ENCODE data around the gene GCGR.

GCGR gene

GRCh38 chr17:81831957-81832607, 28.1 kb downstream of the GCGR start:
- peak overlapping the region; percentile 82 for H3K4me3 ChIP-seq (ENCODE audit: low read depth, low read length)
- peak; percentile 84 for DNase-seq (ENCODE audit: low read depth)
- TF ChIP-seq MYC (IDR thresholded peaks at IDR 0.05; ENCODE audit: low read depth, low read length) = peak; percentile 93
- no peak for TF ChIP-seq CTCF (IDR thresholded peaks at IDR 0.05; ENCODE audit: low read depth, low read length)
- TF ChIP-seq MAX (IDR thresholded peaks at IDR 0.05; ENCODE audit: low read depth, low read length) = peak; percentile 93

GRCh38 chr17:81832608-81833159, 28.7 kb downstream of the GCGR start:
- peak; percentile 10 for TF ChIP-seq POLR2A (IDR thresholded peaks at IDR 0.05; ENCODE audit: extremely low read depth, insufficient read length)
- no peak for TF ChIP-seq MAX (IDR thresholded peaks at IDR 0.05; ENCODE audit: low read depth, low read length)
- H3K4me3 ChIP-seq (ENCODE audit: low read depth, low read length) = peak overlapping the region; percentile 82
- peak; percentile 59 for DNase-seq (ENCODE audit: low read depth)

GRCh38 chr17:81833160-81833920, 29.4 kb downstream of the GCGR start, which contains the start of gene MCRIP1:
Gene MCRIP1 (minus strand): TSS chr17:81833291. CDS start chr17:81824506, 8,785 bp downstream.
- peak within 1 kb of the TSS; percentile 82 for H3K4me3 ChIP-seq (ENCODE audit: low read depth, low read length)
- TF ChIP-seq MYC (IDR thresholded peaks at IDR 0.05; ENCODE audit: low read depth, low read length) = peak; percentile 59
- TF ChIP-seq MAX (IDR thresholded peaks at IDR 0.05; ENCODE audit: low read depth, low read length) = peak; percentile 82
- no peak for TF ChIP-seq CTCF (IDR thresholded peaks at IDR 0.05; ENCODE audit: low read depth, low read length)
- TF ChIP-seq POLR2A (IDR thresholded peaks at IDR 0.05; ENCODE audit: extremely low read depth, insufficient read length) = peak; percentile 39
- DNase-seq (ENCODE audit: low read depth) = peak; percentile 95

- TF ChIP-seq MYC (IDR thresholded peaks at IDR 0.05; ENCODE audit: low read depth, low read length) = no peak
- TF ChIP-seq POLR2A (IDR thresholded peaks at IDR 0.05; ENCODE audit: extremely low read depth, insufficient read length) = no peak
- no peak for TF ChIP-seq MAX (IDR thresholded peaks at IDR 0.05; ENCODE audit: low read depth, low read length)
- no peak for TF ChIP-seq CTCF (IDR thresholded peaks at IDR 0.05; ENCODE audit: low read depth, low read length)
- H3K4me3 ChIP-seq (ENCODE audit: low read depth, low read length) = peak overlapping the region; percentile 62
These were observed 30.2 kb downstream of the GCGR start for GRCh38 chr17:81833921-81834830.

GRCh38 chr17:81834831-81835267, 30.9 kb downstream of the GCGR start, which contains the start of gene PPP1R27:
Gene PPP1R27 (minus strand): TSS chr17:81835050. CDS start chr17:81834953, 97 bp downstream.
- no peak for TF ChIP-seq POLR2A (IDR thresholded peaks at IDR 0.05; ENCODE audit: extremely low read depth, insufficient read length)
- no peak for TF ChIP-seq MYC (IDR thresholded peaks at IDR 0.05; ENCODE audit: low read depth, low read length)
- no peak for TF ChIP-seq CTCF (IDR thresholded peaks at IDR 0.05; ENCODE audit: low read depth, low read length)
- no peak for TF ChIP-seq MAX (IDR thresholded peaks at IDR 0.05; ENCODE audit: low read depth, low read length)
- H3K4me3 ChIP-seq (ENCODE audit: low read depth, low read length) = peak within 1 kb of the TSS; percentile 62
- DNase-seq (ENCODE audit: low read depth) = no peak

More at GRCh38 chr17:81833921-81834830, 30.2 kb downstream of the GCGR start:
- DNase-seq (ENCODE audit: low read depth) = no peak

Measured in NB4 (cell line).